SW480 (cell line): Measurements from ENCODE around the gene PRKCQ.
"Not testable (repeated sequence)": the region's sequence is repeated elsewhere in the genome, so short reads cannot be mapped to it uniquely, and the experiment has no call there.

Experiments used
- DNase-seq: peaks from one replicate; pipeline ENCODE4 v3.0.0-alpha.2; 2016; ENCODE audit warnings: low spot score

Gene PRKCQ

GRCh38 chr10:6593241-6593671 lies 13.2 kb upstream of the PRKCQ start:
- no peak for DNase-seq

DNA sequence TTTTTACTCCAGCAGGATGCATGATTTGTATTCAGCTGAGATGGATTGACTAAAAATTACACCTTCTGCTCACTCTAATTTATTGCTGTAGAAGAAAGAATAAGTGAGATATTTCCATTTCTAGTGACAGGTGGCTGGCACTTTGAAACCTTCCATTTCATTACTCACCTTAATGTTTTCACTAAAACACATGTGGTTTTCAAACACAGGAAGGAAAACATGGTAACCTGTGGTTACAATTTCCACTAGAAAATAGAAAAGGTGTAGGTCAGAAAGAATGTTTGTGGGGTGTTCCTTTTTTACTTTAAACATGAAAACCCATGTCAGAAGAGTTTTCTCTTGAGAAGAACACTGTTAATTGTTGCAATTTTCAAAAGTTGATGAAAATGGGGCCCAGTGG lies 12.0 kb upstream of the PRKCQ start:
- DNase-seq: no peak

GRCh38 chr10:6591668-6592067 lies 11.6 kb upstream of the PRKCQ start:
- DNase-seq: no peak

DNA sequence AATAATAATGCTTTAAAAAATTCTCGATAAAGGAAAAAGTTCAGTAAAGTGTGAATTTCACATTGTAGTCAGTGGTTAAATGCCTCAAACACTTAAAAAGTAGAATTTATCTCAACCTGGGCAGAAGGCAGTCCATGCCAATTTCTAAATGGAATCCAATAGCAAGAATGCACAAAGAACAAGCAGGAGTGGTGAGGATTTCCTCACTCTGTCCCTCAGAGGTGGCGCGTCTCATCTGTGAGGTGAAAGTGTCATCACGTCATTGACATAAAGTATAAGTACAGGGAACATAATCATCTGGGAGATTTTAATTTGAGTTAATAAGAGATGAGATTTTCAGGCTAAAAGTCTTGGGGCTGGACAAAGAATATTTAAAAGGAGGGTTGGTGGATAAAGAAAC lies 10.0 kb upstream of the PRKCQ start:
- DNase-seq: no peak

DNA sequence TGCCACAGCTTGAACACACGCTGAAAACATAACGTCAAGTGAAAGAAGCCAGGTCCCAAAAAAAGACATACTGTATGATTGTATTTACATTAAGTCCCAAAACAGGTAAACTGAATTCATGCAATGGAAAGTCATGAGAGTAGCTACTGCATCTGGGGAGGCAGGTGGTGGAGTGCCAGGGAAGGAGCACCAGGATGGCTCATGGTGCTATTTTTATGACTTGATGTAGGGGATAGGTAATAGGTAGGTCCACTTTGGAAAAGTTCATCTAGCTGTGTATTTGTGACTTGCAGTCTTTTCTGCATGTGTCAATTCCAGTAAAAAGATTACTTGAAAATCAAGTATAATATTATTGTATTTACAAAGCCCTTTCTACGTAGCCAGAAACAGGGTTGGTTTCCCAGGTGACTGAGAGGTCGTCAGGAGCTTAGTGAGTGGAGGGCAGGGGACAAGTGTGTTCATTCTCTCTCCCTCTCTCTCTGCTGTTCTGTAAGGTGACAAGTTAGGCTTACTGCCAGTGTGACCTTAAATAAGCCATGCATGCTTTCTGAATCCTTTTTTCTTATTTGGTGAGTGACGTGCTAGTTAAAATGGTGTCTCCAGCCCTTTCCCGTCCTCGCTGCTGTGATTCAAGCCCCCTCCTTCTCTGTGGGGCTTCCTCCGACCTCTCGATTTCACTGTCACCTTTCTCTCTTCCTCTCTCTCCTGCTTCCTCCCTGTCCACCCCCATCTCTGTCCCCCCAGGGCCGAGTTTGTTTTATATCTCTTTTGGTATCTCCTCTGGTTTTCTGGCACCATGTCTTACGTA lies 9.4 kb upstream of the PRKCQ start:
- no peak for DNase-seq

- DNase-seq: no peak
Observed at GRCh38 chr10:6588845-6589244, 8.8 kb upstream of the PRKCQ start.

GRCh38 chr10:6588082-6588481 lies 8.0 kb upstream of the PRKCQ start:
- no peak for DNase-seq

GRCh38 chr10:6586501-6586900 lies 6.4 kb upstream of the PRKCQ start:
- DNase-seq: no peak

GRCh38 chr10:6583447-6583846 lies 3.4 kb upstream of the PRKCQ start:
- DNase-seq: no peak

- DNase-seq: not testable (repeated sequence)
Observed at GRCh38 chr10:6582913-6583312, 2.8 kb upstream of the PRKCQ start.

DNA sequence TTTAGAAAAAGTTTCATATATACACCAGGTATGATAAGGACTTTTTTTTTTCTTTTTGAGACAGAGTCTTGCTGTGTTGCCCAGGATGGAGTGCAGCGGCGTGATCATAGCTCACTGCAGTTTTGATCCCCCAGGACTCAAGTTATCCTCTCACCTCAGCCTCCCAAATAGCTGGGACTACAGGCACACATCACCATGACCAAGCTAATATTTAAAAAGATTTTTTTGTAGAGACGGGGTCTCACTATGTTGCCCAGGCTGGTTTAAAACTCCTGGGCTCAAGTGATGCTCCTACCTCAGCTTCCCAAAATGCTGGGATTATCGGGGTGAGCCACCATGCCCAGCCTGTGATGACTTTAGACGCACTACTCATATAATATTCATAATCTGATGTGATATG lies 2.2 kb upstream of the PRKCQ start:
- no peak for DNase-seq

DNA sequence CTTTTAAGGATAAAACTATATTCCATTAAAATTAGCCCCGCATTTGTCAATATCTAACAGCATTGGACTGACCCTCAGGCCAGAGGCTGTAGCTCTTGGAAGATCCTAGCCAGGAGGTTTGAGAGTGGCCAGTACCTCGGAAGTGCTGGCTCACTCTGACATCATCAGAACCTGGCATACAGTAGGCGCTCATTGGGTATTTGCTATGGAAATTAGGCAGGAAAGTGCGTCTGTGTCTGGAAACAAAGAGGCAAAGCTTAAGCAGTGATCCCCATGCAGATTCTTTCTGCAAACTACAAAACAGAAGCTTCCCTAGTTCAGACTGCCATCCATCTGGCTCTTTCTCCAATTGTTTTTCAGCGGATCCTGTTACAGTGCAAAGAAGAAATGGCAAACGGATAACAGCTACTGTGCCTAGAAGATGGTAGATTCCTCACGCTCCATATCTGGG lies 1.7 kb upstream of the PRKCQ start:
- no peak for DNase-seq

- not testable (repeated sequence) for DNase-seq
Observed at GRCh38 chr10:6581223-6581622, 1.1 kb upstream of the PRKCQ start.

GRCh38 chr10:6580279-6581029 lies 378 bp upstream of the PRKCQ start:
- peak; percentile 66 for DNase-seq

GRCh38 chr10:6579183-6579903 lies 733 bp downstream of the PRKCQ start:
- DNase-seq: no peak

DNA sequence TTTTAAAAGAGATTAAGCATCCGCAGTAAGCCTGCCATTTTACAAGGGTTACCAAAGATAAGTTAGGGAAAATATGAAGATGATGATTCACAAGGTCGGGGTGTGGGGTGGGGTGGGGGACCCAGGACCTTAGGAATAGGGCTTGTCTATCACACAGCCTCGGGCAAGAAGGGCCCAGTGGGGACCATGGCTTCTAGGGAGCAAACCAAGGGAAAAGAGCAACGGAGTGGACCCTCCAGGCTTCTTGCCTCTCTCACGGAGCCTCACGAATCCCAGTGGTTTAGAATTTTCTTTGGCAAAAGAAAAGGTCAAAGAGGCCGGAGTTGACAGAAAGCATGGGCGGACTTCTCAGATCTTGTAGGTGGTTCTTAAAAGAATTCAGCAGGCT lies 1.3 kb downstream of the PRKCQ start:
- DNase-seq: no peak

DNA sequence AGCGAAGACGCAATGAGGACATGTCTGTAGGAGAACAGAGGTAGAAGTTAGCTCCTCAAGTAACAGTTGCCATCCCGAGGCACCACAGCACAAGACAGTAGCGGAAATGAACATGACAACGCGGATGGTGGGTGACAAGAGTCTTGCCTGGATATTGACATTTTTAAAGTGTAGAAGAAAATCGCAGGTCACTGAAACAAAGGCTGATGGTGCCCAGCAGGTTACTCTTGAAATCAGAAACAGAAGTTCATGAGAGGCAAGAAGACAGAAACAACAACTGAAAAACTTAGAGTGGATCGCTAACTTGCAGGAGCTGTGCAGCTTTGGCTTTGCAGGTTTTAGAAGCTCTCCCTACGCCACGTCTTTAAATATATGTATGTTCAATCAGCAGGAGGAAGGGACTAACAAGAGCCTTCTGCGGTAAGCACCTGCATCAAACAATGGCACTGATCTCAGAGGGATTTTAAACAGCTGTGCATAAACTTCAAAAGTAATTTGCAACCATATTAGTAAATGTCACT lies 1.8 kb downstream of the PRKCQ start:
- DNase-seq: no peak

GRCh38 chr10:6576326-6576725 lies 3.8 kb downstream of the PRKCQ start:
- no peak for DNase-seq

DNA sequence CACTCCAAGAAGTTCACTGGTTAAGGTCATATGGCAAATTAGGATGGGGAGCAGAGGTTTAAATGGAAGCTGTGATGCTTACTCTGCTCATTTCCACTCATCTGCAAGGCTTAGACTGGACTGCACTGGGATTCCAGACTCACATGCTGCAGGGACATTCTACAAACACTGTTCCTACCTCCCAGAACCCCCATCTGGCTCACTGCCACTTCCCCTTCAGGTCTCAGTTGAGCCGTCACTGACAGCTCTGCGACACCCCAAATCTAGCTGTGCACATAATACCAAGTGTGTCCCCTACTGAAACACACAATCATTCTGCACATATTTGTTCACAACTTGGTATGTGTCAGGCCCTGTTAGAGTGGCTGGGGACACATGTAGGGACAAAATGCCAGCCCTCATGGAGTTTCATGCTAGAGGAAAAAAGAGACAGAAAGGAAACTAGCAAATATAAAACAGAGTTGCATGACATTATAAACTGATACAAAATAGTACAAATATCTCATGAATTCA lies 5.4 kb downstream of the PRKCQ start:
- no peak for DNase-seq

DNA sequence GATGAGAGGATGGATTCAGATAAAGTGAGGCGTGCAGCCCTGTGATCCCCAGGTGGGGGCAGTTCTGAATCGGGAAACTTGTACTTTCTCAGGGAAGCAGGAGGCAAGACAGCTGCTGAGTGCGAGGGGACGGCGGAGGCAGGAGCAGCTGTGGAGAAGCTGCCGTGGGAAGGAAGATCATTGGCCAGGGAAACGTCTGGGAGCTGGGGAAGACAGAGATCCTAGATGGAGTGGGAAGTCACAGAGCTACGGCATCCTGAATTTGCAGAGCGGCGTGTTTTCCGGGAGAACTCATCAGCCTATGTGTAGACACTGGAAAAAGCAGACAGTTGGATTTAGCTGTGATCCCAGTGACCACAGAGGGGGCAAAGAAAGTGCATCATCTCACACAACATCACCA lies 9.2 kb downstream of the PRKCQ start:
- no peak for DNase-seq

GRCh38 chr10:6569259-6569658 lies 10.8 kb downstream of the PRKCQ start:
- DNase-seq: no peak

DNA sequence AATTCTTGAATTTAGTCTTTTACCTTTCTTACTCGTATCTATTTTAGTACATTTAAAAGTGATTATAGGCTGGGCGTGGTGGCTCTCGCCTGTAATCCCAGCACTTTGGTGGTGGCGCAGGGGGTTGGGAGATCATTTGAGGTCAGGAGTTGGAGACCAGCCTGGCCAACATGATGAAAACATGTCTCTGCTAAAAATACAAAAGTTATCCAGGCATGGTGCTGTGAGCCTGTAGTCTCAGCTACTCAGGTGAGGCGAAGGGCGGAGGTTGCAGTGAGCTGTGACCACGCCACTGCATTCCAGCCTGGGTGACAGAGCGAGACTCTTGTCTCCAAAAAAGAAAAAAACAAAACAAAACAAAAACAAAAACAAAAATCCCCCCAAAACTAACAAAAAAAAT lies 12.2 kb downstream of the PRKCQ start:
- no peak for DNase-seq
